ENCODE results near the gene SPI1. TPM values are rescaled to one million over a fixed set of nuclear protein-coding genes. Genes with fewer than 3 reads are reported as not detected.

The SPI1 gene
- total and polyA plus RNA-seq, 12 donors = 3.4 to 38.9 (median 7.5) TPM

- no peak for DNase-seq
- ATAC-seq = peak in 2 of 8 donors; percentile 0 to 1
- H3K4me3 ChIP-seq = peak overlapping the region in 7 of 10 donors; percentile 5 to 77 (median 65)
- no peaks in the 10 kb centered on the region for H3K27me3 ChIP-seq
- 57 to 68% methylated on average over 18 of the region's 18 CpGs for WGBS, 2 donors
- H3K36me3 ChIP-seq = peaks cover 0 to 96% (median 9%) of the 10 kb centered on the region in 9 donors
- peak overlapping the region in 6 of 10 donors; percentile 9 to 98 (median 50) for H3K27ac ChIP-seq
- TF ChIP-seq CTCF (IDR thresholded peaks at IDR 0.05) = no peak
- no peaks in the 10 kb centered on the region for H3K9me3 ChIP-seq
- H3K4me1 ChIP-seq = peaks cover 0 to 70% (median 10%) of the 10 kb centered on the region in 9 donors
- intact Hi-C loops (cut with DNase I) = no loop called here
These were observed 32.3 kb downstream of the SPI1 start for GRCh38 chr11:47345890-47346563.

DNA sequence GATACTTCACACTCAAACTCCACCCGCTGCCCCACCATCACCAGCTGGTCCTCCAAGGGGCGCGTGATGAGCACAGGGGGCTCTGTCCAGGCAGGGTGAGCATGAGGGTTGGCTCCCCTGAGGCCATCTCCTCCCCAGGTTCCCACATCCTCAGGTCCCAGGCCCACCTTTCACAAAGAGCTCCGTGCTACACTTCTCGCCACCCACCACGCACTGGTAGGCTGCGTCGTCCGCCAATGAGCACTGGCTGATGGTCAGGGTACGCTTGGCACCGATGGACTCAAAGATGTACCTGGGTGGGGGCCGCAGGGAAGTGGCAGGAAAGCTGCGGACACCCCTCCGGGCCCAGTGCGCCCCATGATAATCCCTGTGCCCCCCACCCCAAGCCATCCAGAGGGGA lies 35.5 kb downstream of the SPI1 start:
- peak in 4 of 8 donors; percentile 0 for ATAC-seq
- intact Hi-C loops (cut with DNase I) = no loop called here
- Histone ChIP-seq H3K4me1 (peaks cover 0 to 95% (median 11%) of the 10 kb centered on the region in 9 donors), H3K36me3 (peaks cover 0 to 96% (median 21%) of the 10 kb centered on the region in 9 donors), H3K4me3 (no peak overlapping the region), H3K9me3 (no peaks in the 10 kb centered on the region), H3K27ac (peak overlapping the region in 5 of 10 donors; percentile 22 to 63 (median 34)), H3K27me3 (no peaks in the 10 kb centered on the region)
- TF ChIP-seq CTCF (IDR thresholded peaks at IDR 0.05) = no peak
- DNase-seq = no peak
- 68 to 73% methylated on average over 15 of the region's 15 CpGs for WGBS, 2 donors

DNA sequence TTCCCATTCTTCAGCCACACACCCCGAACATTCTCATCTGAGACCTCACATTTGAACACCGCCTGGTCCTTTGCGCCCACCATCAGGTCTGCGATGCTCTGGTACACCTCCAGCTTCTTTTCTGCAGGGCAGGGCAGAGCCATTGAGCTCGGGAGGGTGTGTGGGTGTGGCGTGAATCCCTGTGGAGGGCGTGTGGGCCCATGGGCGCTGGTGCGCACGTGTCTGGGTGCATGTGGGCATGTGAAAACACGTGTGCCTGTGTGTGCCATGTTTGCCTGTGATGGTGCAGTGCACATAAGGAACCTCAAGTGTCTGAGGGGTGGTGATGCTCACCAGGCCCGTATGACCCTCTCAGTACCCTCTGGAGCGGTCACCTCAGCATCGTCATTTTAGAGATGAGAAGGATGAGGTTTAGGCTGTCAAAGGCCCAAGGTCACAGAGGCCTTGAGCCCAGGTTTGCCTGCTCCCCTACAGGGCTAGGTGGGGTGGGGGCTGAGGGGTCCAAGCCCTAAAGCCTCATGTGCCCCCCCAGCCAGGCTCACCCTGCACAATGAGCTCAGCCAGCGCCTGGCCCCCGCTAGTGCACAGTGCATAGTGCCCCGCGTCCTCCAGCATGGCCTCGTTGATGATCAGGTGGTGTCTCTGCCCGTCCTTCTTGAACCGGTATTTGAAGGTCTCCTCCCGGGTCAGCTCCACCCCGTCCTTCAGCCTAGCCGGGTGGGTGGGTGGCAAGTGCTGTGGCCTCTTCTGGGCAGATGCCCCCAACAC lies 36.1 kb downstream of the SPI1 start:
- Histone ChIP-seq H3K27ac (peak overlapping the region in 7 of 10 donors; percentile 3 to 63 (median 27)), H3K36me3 (peaks cover 0 to 94% (median 18%) of the 10 kb centered on the region in 9 donors), H3K4me1 (peaks cover 0 to 95% (median 11%) of the 10 kb centered on the region in 9 donors), H3K27me3 (no peaks in the 10 kb centered on the region), H3K9me3 (no peaks in the 10 kb centered on the region), H3K4me3 (no peak overlapping the region)
- WGBS, 2 donors = 71 to 72% methylated on average over 24 of the region's 24 CpGs
- ATAC-seq (peak in 4 of 8 donors; percentile 2 to 14 (median 4)), DNase-seq (no peak)
- intact Hi-C loops (cut with DNase I) = no loop called here
- TF ChIP-seq CTCF (IDR thresholded peaks at IDR 0.05) = no peak

DNA sequence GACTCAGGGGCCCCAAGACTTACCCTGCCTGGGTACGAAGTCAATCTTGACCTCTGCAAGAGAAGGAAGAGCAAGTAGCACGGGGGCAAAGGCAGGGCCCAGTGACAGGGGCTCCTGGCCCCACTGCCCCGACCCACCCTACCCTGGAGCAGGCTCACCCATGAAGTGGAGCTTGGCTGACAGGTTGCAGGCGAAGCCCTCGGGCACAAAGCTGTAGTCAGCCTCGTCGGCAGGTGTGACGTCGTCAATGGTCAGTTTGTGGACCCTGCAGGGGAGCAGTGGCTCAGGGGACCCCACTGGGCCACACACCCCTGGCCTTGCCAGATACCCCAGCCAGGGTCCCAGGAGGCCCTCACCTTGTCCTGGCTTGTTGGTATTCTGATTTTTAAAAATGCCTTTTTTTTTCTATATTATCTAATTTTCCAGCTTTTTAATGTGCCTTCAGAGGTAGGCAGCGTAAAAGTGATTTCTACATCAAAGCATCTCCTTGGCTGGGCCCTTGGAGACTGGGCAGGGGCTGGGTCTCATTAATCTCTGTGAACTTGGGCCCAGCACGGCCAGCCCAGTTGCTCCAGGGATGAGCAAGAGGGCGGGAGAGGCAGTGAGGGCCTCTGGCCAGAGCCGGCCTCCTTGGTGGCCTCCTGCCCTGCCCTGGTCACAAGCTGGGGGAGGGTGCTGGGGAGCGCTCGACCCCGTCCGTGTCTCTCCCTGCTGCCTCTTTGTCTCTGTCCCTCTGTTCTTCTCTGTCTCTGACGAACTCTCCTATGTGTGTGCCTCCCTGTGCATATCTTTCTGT lies 37.2 kb downstream of the SPI1 start:
- 45 to 46% methylated on average over 18 of the region's 18 CpGs for WGBS, 2 donors
- Histone ChIP-seq H3K36me3 (peaks cover 0 to 94% (median 18%) of the 10 kb centered on the region in 9 donors), H3K4me1 (peaks cover 0 to 96% (median 11%) of the 10 kb centered on the region in 9 donors)

More for the DNA sequence above, 37.2 kb downstream of the SPI1 start:
- Histone ChIP-seq H3K27me3 (no peaks in the 10 kb centered on the region), H3K27ac (peak overlapping the region in 5 of 10 donors; percentile 3 to 56 (median 22)), H3K4me3 (no peak overlapping the region), H3K9me3 (no peaks in the 10 kb centered on the region)
- DNase-seq (peak; percentile 13 to 33), ATAC-seq (peak in 7 of 8 donors; percentile 7 to 39 (median 29))
- no peak for TF ChIP-seq CTCF (IDR thresholded peaks at IDR 0.05)
- intact Hi-C loops (cut with DNase I) = no loop called here
